H9 (cell line): Measurements from ENCODE around the gene VWA1. TPM values are rescaled to one million over a fixed set of nuclear protein-coding genes. Genes with fewer than 3 reads are reported as not detected.

ENCODE experiments used
- DNase-seq: peaks from one replicate; pipeline ENCODE4 v3.0.0-alpha.2; 2017
- H2AFZ ChIP-seq: one replicate; pipeline ENCODE4 v1.6.1; 2013; ENCODE audit warnings: mild to moderate bottlenecking, low read length, control low read depth, moderate library complexity
- H2AK5ac ChIP-seq: 2 replicates; pipeline ENCODE4 v1.6.1; 2013; ENCODE audit warnings: low read length, control low read depth, mixed read lengths; ENCODE audit not compliant: insufficient read length
- H2BK120ac ChIP-seq: one replicate; pipeline ENCODE4 v1.6.1; 2013; ENCODE audit warnings: low read depth, mild to moderate bottlenecking, low read length, control low read depth, inconsistent platforms; ENCODE audit not compliant: poor library complexity, severe bottlenecking
- H2BK12ac ChIP-seq: 2 replicates; pipeline ENCODE4 v1.6.1; 2013; ENCODE audit warnings: low read length, control low read depth, mixed read lengths, low read depth; ENCODE audit not compliant: insufficient read length
- H2BK15ac ChIP-seq: 2 replicates; pipeline ENCODE4 v1.6.1; 2013; ENCODE audit warnings: low read depth, low read length, control low read depth
- H2BK20ac ChIP-seq: one replicate; pipeline ENCODE4 v1.6.1; 2013; ENCODE audit warnings: low read depth, mild to moderate bottlenecking, low read length, control low read depth, inconsistent platforms; ENCODE audit not compliant: poor library complexity, severe bottlenecking
- H2BK5ac ChIP-seq: 2 replicates; pipeline ENCODE4 v1.6.1; 2013; ENCODE audit warnings: low read length, control low read depth, mixed read lengths; ENCODE audit not compliant: insufficient read length
- H3K14ac ChIP-seq: 2 replicates; pipeline ENCODE4 v1.6.1; 2013; ENCODE audit warnings: low read length, control low read depth; ENCODE audit not compliant: insufficient read depth
- H3K18ac ChIP-seq: 2 replicates; pipeline ENCODE4 v1.6.1; 2013; ENCODE audit warnings: low read depth, mild to moderate bottlenecking, mixed read lengths, low read length, control low read depth; ENCODE audit not compliant: insufficient read length
- H3K23ac ChIP-seq: 2 replicates; pipeline ENCODE4 v1.6.1; 2013; ENCODE audit warnings: low read length, control low read depth, mixed read lengths, low read depth; ENCODE audit not compliant: insufficient read length
- H3K23me2 ChIP-seq: 2 replicates; pipeline ENCODE4 v1.6.1; 2013; ENCODE audit warnings: low read depth, mild to moderate bottlenecking, mixed read lengths, low read length, control low read depth; ENCODE audit not compliant: insufficient read length, poor library complexity, severe bottlenecking
- H3K27ac ChIP-seq: 2 replicates; pipeline ENCODE4 v1.5.1; 2013; ENCODE audit warnings: low read length, control low read depth, mixed read lengths, low read depth; ENCODE audit not compliant: insufficient read length
- H3K27me3 ChIP-seq: 2 replicates; pipeline ENCODE4 v1.6.1; 2013; ENCODE audit warnings: low read length, control low read depth, inconsistent platforms; ENCODE audit not compliant: insufficient read depth
- H3K4ac ChIP-seq: 2 replicates; pipeline ENCODE4 v1.6.1; 2013; ENCODE audit warnings: low read depth, mild to moderate bottlenecking, control low read depth, inconsistent platforms, low read length, moderate library complexity
- H3K4me1 ChIP-seq: 2 replicates; pipeline ENCODE4 v1.6.1; 2013; ENCODE audit warnings: low read length, control low read depth, inconsistent platforms; ENCODE audit not compliant: insufficient read depth
- H3K4me2 ChIP-seq: 2 replicates; pipeline ENCODE4 v1.6.1; 2013; ENCODE audit warnings: low read length, control low read depth, mixed read lengths; ENCODE audit not compliant: insufficient read length, insufficient read depth
- H3K56ac ChIP-seq: 2 replicates; pipeline ENCODE4 v1.6.1; 2013; ENCODE audit warnings: low read depth, mild to moderate bottlenecking, mixed read lengths, low read length, control low read depth; ENCODE audit not compliant: insufficient read length
- H3K79me1 ChIP-seq: 2 replicates; pipeline ENCODE4 v1.6.1; 2013; ENCODE audit warnings: low read depth, mild to moderate bottlenecking, moderate library complexity, low read length, control low read depth, inconsistent platforms; ENCODE audit not compliant: insufficient read depth, poor library complexity, severe bottlenecking
- H3K79me2 ChIP-seq: 2 replicates; pipeline ENCODE4 v1.6.1; 2013; ENCODE audit warnings: low read length, control low read depth, inconsistent platforms; ENCODE audit not compliant: insufficient read depth
- H3K9ac ChIP-seq: 2 replicates; pipeline ENCODE4 v1.6.1; 2013; ENCODE audit warnings: low read length, control low read depth, mixed read lengths; ENCODE audit not compliant: insufficient read length; ENCODE audit errors: extremely low read depth
- H3K9me3 ChIP-seq: one replicate; pipeline ENCODE4 v1.6.1; 2013; ENCODE audit warnings: low read depth, low read length, inconsistent platforms; ENCODE audit not compliant: control insufficient read depth
- H3T11ph ChIP-seq: one replicate; pipeline ENCODE4 v1.6.1; 2013; ENCODE audit warnings: mild to moderate bottlenecking, low read length, control low read depth, inconsistent platforms
- H4K20me1 ChIP-seq: one replicate; pipeline ENCODE4 v1.6.1; 2013; ENCODE audit not compliant: control insufficient read depth, insufficient read length, insufficient read depth
- H4K5ac ChIP-seq: 2 replicates; pipeline ENCODE4 v1.6.1; 2013; ENCODE audit warnings: low read depth, mild to moderate bottlenecking, mixed read lengths, low read length, control low read depth; ENCODE audit not compliant: insufficient read length
- H4K8ac ChIP-seq: replicated peaks from 2 replicates; pipeline ENCODE4 v1.6.1; 2013; ENCODE audit warnings: low read length, control low read depth, mixed read lengths, low read depth; ENCODE audit not compliant: insufficient read length
- H4K91ac ChIP-seq: 2 replicates; pipeline ENCODE4 v1.6.1; 2013; ENCODE audit warnings: low read depth, mild to moderate bottlenecking, moderate library complexity, mixed read lengths, low read length, control low read depth; ENCODE audit not compliant: insufficient read length
- H3K27ac Mint-ChIP-seq, 3 experiments: 2 replicates in 2 of 3; 3 replicates in 1 of 3; pipeline ENCODE4 v1.8.0; 2020 to 2021; ENCODE audit warnings: mixed read lengths in 3 of 3, mild to moderate bottlenecking in 1 of 3, moderate library complexity in 1 of 3
- H3K27me3 Mint-ChIP-seq: 2 replicates; pipeline ENCODE4 v1.8.0; 2021; ENCODE audit warnings: low read depth, mild to moderate bottlenecking, moderate library complexity, mixed read lengths
- H3K36me3 Mint-ChIP-seq, 3 experiments: 2 replicates in 2 of 3; 3 replicates in 1 of 3; pipeline ENCODE4 v1.8.0; 2020 to 2021; ENCODE audit warnings: low read depth in 3 of 3, mixed read lengths in 3 of 3; ENCODE audit not compliant: insufficient read depth in 1 of 3
- H3K4me1 Mint-ChIP-seq, 2 experiments: 2 replicates each; pipeline ENCODE4 v1.8.0; 2020; ENCODE audit warnings: mixed read lengths in 2 of 2
- H3K4me3 Mint-ChIP-seq, 2 experiments: 2 replicates in 1 of 2; 3 replicates in 1 of 2; pipeline ENCODE4 v1.8.0; 2020 to 2021; ENCODE audit warnings: mild to moderate bottlenecking in 2 of 2, mixed read lengths in 2 of 2, moderate library complexity in 1 of 2
- H3K9me3 Mint-ChIP-seq, 2 experiments: 2 replicates in 1 of 2; 3 replicates in 1 of 2; pipeline ENCODE4 v1.8.0; 2020; ENCODE audit warnings: mild to moderate bottlenecking in 2 of 2, mixed read lengths in 2 of 2, moderate library complexity in 1 of 2
- CTCF ChIP-seq: fragments of 200-600 bp; sonication (generic); conservative IDR thresholded peaks from 3 replicates; pipeline ENCODE4 v1.8.0; 2021; ENCODE audit warnings: antibody characterized with exemption, mild to moderate bottlenecking
- WGBS: extraction: QIAGEN DNeasy Blood & Tissue Kit; methylation state at CpG from one replicate; pipeline ENCODE4 v1.1.7; 2013; ENCODE audit warnings: missing lambda C conversion rate, low lambda C conversion rate, mixed read lengths; ENCODE audit not compliant: insufficient read length; ENCODE audit errors: extremely low coverage; 5-methylcytosine and 5-hydroxymethylcytosine counted together
- total RNA-seq: library from RNA; stranded (reverse); gene quantifications from 2 replicates; pipeline ENCODE4 v1.2.1, GENCODE V29; 2021

VWA1 gene
- total RNA-seq, 1 experiment from 2014 or later: 57.1 TPM

GRCh38 chr1:1487701-1488100 is 52.2 kb downstream of the VWA1 start:
- Mint-ChIP-seq H3K27me3 (no peaks in the 10 kb centered on the region), H3K9me3 (peaks cover 2 to 6% of the 10 kb centered on the region in 2 experiments; a peak in 3 of 5 replicates), H3K27ac (no peak overlapping the region), H3K36me3 (peaks cover 39 to 74% (median 57%) of the 10 kb centered on the region in 3 experiments), H3K4me1 (no peaks in the 10 kb centered on the region), H3K4me3 (no peak overlapping the region)
- Histone ChIP-seq H2BK120ac (no peak overlapping the region), H4K20me1 (no peaks in the 10 kb centered on the region), H3K14ac (no peak overlapping the region; the same call in 1 of the 2 replicates), H2BK12ac (no peak overlapping the region), H3K9me3 (no peaks in the 10 kb centered on the region), H2BK20ac (no peak overlapping the region), H3K79me2 (no peaks in the 10 kb centered on the region), H3K18ac (no peak overlapping the region), H3K4me1 (no peaks in the 10 kb centered on the region), H4K5ac (no peak overlapping the region), H3K27ac (no peak overlapping the region), H3T11ph (no peak overlapping the region), H3K56ac (no peak overlapping the region), H3K27me3 (no peaks in the 10 kb centered on the region), H3K4me2 (no peak overlapping the region), H3K9ac (no peak overlapping the region), H4K91ac (no peak overlapping the region), H2BK5ac (no peak overlapping the region), H2AK5ac (no peak overlapping the region), H3K4ac (no peak overlapping the region), H3K79me1 (no peaks in the 10 kb centered on the region), H3K23me2 (no peaks in the 10 kb centered on the region), H4K8ac (no peak overlapping the region), H2AFZ (no peak overlapping the region), H2BK15ac (no peak overlapping the region), H3K23ac (no peak overlapping the region)
- no peak for TF ChIP-seq CTCF
- no CpG with 5 or more reads among the region's 18 CpGs for WGBS
- no peak for DNase-seq
